HG03439 (cell line): Measurements from ENCODE around the gene NEU3.
"Not testable (repeated sequence)": the region's sequence is repeated elsewhere in the genome, so short reads cannot be mapped to it uniquely, and the experiment has no call there.

Source experiments
- ATAC-seq: cut with Tn5 transposase; IDR thresholded peaks from one replicate; pipeline ENCODE4 v1.9.1; 2021; ENCODE audit warnings: mild to moderate bottlenecking, moderate library complexity; ENCODE audit not compliant: unreplicated experiment

NEU3 gene

DNA sequence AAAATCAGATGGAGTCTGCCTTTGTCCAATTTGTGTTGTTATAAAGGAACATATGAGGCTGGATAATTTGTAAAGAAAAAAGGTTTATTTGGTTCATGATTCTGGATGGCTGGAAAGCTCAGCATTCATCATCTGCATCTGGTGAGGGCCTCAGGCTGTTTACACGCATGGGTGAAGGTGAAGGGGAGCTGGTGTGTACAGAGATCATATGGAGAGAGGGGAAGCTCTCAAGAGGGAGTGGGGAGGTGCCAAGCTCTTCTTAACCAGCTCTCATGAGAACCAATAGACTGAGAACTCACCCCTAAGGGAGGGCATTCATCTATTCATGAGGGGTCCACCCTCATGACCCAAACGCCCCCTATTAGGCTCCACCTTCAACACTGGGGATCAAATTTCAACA lies 40.0 kb downstream of the NEU3 start:
- ATAC-seq: no peak

DNA sequence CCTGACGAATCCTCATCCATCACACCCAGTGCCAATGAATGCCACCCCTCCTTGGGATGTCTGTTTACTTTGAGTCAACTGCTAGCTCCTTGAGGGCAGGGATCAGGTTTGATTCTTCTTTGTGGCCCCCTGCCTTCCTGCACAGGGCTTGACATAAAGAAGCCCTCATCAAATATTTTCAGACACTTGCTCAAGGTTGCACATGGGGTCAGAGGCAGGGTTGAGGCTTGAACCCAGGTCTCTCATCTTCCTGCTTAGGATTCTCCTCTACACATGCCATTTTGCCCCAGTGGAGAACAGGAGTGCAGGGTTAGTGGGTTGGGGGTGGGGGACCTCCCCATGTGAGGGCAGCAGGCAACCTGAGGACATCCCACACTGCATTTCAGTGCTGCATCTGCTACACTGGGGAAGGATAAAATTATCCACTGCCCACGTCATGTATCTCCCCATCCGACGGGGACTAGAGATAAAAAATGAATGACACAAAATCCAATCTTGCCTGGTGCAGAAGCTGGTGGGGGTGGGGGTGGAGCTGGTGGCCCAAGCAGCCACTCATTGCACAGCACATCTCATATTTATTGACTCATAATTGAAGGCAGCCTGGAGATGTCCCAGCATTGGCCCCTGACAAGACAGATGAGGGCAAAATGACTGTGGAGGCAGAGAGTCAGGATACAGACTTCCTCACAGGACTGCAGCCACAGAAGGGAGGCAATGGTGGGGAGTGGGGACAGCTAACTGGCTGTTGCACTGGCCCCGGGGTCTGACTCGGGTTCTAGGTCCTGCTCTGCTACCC lies 41.3 kb downstream of the NEU3 start:
- no peak for ATAC-seq

DNA sequence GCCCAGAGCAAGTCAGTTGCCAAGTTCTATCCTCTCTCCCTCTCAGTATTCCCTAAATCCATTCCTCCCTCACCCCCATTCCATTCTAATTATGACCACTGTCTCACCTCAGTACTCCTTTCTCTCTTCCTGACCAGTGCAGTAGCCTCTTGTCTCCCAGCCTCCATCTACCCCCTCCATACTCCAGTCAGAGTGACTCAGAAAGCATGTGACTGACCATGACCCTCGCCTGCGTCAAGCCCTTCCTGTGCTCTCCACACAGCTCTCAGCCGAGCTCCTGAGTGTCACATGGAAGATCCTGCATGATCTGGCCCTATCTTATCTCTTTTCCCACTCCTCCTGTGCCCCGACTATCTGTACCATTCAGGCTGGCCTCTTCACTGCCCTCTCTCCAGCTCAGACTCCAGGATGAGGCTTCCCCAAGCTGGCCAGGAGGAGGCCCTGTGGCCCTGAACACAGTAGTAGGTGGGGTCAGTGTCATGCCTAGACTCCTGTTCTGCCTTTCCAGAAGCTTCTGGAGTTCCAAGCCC lies 42.6 kb downstream of the NEU3 start:
- no peak for ATAC-seq

DNA sequence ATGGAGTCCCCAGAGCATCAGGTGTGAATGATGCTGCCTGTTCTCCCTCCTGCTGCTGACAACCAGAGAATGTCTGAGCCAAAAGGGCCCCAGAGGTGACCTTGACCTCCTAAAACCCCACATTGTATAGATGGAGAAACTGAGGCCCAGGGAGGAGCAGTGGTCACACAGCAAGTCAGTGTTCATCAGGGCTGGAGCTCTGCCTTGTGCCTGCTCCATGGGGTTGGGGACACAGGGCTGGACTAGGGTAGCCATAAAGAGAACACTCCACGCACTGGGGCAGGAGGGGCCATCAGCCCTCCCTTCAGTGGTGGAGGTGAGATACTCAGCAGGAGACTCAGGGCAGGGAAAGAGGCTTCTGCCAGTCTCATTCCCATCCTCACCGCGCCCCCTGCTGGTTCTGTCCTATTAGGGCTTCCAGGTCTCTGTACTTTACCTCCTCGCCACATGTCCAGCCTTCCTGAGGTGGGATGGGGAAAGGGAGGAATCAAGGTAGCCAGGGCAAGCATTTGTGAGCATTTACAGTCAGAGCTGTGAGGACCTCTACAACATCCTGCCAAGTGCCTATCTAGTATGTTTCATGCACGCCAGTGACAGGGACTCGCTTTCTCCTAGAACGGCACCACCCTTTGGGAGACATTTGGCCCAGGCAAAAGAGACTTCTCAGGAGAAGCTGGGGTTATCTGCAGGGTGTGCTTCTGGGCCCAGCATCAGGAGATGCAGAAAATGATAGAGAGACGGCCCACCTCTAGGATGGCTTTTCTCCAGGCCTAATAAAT lies 43.2 kb downstream of the NEU3 start:
- no peak for ATAC-seq

DNA sequence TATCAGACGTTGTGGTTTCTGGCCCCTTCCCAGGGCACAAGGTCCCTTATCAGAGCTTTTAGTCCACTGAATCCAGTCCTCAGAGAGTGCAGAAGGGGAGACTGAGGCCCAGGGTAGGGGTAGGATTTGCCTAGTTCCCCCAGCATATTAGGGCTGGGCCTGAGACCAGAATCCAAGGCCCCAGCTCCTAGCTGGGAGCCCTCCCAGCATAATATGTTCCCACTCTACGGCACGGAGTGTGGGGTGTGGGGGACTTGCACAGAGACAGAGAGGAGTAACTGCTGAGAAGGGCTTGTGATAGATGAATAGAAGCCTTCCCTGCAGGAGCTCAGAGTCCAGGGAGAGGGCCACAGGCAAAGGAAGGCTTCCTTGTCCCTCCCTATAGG lies 43.8 kb downstream of the NEU3 start:
- ATAC-seq: no peak

DNA sequence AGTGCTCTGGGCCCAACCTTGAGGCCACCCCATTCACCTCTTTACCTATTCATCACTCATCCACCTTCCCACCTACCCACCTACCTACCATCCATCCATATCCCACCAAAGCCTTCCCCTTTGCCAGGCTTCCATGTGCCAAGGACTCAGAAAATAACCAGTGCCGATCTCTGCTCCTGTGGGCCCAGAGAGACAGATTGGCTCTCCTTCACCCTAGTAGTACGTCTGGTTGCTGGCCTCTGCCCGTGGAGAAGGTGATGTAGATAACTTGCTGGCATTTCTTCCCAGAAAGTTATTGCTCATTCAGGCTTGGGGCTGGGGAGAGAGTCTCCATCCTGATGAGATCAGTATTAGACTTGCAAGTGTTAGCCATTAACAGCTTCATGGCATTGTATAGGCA lies 45.2 kb downstream of the NEU3 start:
- ATAC-seq: no peak

DNA sequence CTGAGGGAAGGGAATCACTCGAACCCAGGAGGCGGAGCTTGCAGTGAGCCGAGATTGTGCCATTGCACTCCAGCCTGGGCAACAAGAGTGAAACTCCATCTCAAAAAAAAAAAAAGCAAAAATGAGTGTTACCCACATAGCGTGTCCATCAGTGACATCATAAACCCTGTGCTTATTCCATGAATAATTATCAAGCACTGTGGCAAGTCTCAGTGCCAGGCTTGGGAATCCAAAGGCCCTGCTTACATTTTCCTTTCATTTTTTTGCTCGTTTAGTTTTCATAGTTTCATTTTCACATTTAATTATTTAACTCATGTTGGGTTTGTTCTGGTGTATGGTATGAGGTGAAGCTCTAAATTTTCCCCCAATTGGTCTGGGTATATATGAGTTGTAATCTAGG lies 46.5 kb downstream of the NEU3 start:
- ATAC-seq: no peak

DNA sequence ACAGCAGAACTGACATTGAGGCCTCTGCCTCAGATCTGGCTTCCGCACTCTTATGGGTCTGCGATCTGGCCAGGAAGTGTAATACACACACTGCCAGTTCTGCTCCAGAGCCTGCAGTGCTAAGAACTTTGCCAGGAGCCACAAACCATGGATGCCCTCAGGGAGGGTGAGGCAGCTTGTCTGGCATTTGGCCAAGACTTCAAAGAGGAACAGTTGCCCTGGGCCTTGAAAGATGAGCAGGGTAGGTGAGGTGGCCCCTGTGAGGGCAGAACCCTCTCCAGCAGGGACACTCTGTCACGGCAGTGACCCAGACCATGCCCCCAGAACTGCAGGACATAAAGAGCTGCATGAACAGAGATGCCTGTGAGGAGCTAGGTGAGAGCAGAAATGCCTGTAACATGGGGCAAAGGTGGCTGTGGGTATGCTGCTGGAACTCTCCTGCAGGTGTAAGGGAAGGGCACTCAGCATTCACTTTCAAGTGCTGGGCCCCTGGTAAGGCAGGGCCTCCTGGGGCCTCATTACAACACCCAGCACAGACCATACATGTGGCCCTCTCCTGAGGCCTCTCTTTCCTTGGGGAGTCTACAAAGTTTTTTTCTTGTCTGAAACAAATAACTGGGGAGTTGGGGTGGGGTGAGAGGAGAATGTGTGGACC lies 47.3 kb downstream of the NEU3 start:
- no peak for ATAC-seq

DNA sequence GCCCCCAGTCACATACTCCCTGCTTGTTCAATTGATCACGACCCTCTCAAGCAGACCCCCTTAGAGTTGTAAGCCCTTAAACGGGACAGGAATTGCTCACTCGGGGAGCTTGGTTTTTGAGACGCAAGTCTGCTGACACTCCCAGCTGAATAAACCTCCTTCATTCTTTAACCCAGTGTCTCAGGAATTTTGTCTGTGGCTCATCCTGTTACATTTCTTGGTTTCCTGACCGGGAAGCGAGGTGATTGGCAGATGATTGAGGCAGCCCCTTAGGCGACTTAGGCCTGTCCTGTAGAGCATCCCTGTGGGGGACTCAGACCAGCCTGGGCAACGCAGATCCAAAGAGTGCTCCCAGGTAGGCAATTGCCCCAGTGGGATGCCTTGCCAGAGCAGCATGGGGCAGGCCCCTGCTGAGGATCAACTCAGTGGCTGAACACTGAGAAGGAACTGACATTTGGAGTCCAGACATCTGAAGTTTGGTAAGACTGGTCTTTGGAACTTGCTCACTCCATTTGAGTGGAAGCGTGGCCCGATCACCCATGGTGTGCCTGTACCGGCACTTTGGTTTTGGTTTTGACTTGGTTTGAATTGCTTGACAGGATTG lies 51.5 kb downstream of the NEU3 start:
- ATAC-seq: no peak

DNA sequence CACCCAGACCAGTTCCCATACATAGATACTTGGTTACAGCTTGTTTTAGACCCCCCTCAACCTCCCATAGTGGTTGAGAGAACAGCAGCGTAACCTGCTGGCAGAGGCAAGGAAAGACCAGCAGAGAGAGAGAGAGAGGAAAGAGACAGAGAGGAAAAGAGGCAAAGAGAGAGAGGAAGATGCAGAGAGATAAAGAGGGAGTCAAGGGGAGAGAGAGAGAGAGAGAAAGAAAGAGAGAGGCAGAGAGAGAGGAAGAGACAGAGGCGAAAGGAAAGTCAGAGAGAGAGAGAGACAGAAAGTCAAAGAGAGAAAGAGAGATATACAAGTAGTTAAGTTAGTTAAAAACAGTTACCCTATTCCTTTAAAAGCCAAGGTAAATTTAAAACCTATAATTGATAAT lies 52.5 kb downstream of the NEU3 start:
- ATAC-seq: no peak

DNA sequence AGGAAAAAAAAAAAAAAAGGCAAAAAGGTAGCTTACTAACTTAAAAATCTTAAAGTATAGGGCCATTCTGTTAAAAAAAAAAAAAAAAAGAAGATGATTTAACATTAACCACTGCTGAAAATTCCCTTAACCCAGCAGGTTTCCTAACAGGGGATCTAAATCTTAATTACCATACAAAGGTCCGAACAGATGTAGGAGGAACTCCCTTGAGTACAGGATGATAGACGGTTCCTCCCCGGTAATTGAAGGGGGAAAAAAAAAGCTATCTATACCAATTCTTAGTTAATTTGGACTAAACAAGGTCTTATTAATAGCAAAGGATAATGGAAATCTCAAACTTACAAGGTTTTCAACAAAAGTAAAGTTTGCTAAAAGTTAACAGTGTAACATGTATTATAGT lies 53.1 kb downstream of the NEU3 start:
- not testable (repeated sequence) for ATAC-seq

DNA sequence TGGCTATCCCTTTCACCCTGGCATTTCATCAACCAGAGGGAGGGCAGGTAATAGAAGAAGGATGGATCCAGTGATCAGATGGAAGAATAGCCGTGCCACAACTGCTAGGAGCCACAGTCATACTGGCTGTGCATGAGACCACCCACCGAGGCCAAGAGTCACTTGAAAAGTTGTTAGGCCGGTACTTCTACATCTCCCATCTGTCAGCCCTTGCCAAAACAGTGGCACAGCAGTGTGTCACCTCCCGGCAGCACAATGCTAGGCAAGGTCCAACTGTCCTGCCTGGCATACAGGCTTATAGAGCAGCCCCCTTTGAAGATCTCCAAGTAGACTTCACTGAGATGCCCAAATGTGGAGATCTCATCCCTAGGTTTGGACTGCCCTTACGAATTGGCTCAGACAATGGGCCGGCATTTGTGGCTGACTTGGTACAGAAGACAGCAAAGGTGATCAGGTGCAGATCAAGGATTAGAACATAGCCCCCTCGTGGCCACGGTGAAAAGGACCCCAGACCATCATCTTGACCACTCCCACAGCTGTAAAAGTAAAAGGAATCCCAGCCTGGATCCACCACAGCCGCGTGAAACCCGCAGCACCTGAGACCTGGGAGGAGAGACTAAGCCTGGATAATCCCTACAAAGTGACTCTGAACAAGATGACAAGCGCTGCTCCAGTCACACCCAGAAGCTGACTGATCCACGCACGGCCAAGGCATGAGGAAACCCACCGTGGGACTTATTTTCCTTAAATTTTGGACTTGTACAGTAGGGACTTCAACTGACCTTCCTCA lies 55.8 kb downstream of the NEU3 start:
- ATAC-seq: not testable (repeated sequence)

DNA sequence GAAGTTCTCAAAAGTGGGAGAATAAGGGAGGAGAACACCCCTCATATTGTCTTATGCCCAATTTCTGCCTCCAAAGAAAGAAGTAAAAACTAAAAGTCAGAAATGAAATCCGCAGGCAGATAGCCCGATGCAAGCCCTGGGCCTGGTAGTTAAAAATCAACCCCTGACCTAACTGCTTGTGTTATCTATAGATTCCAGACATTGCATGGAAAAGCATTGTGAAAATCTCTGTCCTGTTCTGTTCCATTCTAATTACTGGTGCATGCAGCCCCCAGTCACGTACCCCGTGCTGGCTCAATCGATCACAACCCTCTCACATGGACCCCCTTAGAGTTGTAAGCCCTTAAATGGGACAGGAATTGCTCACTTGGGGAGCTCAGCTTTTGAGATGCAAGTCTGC lies 57.9 kb downstream of the NEU3 start:
- ATAC-seq: not testable (repeated sequence)

DNA sequence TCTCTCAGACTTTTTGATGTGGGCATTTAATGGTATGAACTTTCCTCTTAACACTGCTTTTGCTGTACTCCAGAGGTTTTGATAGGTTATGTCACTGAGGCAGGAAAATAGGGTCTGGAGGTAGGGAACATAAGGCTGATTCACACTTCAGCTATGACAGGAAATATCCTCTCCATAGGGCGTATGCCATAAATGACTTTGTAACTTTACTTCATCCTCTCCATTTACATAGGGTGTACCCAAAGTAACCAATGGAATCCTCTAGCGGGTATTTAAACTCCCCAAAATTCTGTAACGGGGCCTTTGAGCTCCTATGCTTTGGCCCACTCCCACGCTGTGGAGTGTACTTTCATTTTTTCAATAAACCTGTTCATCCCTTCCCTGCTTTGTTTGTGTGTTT lies 58.5 kb downstream of the NEU3 start:
- no peak for ATAC-seq

DNA sequence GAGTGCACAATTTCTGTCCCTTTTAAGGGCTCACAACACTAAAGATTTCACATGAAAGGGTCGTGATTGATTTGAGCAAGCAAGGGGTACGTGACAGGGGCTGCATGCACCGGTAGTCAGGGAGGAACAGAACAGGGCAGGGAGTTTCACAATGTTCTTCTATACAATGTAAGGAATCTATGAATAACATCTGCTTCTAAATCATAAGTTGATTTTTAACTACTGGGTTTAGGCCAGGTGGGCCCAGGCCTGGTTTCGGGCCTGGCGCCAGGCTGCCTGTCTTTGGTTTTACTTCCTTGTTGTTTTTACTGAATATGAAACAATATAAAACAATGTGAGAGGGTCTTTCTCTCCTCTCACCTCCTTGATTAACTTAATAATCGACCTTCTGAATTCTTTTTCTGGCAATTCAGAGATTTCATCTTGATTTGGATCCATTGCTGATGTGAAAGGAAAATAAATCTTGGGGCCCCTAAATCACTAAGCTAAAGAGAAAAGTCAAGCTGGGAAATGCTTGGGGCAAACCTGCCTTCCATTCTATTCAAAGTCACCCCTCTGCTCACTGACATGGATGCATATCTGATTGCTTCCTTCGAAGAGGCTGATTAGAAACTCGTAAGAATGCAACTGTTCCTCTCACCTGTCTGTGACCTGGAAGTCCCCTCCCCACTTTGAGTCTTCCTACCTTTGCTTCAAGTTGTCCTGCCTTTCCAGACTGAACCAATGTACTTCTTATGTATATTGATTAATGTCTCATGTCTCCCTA lies 61.0 kb downstream of the NEU3 start:
- ATAC-seq: not testable (repeated sequence)

DNA sequence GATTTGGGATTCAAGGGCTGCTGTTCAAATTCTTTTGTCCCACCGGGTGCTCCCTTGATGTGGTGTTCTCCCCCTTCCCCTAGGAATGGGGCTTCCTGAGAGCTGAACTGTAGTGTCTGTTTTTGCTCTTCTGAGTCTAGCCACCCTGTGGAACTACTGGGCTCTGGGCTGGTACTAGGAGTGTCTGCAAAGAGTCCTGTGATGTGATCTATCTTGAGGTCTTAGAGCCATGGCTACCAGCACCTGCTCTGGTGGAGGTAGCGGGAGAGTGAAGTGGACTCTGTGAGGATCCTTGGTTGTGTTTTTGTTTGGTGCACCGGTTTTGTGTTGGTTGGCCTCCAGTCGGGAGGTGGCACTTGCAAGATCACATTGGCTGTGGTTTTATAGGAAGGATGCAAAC lies 61.8 kb downstream of the NEU3 start:
- ATAC-seq: no peak

DNA sequence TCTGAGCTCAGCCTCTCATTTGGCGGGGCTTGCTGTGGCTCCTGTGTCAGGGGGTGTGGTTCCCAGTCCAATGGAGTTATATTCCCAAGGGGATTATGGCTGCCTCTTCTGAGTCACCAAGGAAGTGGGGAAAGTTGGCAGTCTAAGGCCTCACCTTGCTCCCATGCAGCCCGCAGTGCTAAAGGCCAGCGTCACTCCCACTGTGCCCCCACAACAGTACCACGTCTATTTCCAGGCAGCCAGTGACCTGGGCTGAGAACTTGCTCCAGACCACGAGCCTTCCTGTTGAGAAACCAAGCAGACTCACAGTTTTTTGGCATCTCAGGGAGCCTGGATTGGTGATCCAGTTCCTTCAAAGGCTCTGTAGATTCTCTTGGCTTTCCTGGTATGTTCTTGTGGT lies 62.3 kb downstream of the NEU3 start:
- no peak for ATAC-seq

DNA sequence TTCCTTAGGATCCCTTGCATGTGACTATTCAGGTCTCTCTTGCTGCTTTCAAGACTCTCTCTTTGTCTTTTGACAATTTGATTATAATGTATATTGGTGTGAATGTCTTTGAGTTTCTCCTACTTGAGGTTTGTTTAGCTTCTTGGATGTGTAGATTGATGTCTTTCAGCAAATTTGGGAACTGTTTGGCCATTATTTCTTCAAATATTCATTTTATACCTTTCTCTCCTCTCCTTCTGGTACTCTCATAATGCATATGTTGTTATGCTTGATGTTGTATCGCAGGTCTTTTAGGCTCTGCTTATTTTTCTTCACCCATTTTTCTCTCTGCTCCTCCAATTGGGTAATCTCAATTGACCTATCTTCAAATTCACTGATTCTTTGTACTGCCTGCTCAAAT lies 63.7 kb downstream of the NEU3 start:
- no peak for ATAC-seq

DNA sequence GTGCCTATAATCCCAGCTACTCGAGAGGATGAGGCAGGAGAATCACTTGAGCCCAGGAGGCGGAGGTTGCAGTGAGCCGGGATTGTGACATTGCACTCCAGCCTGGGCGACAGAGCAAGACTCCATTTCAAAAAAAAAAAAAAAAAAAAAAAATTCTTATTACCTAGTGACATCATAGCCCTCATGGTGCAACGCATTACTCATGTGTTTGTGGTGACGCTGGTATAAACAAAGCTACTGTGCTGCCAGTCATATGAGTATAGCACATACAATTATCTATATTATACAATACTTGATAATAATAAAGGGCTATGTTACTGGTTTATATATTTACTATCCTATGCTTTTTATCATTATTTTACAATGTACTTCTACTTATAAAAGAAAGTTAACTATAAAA lies 66.8 kb downstream of the NEU3 start:
- no peak for ATAC-seq

DNA sequence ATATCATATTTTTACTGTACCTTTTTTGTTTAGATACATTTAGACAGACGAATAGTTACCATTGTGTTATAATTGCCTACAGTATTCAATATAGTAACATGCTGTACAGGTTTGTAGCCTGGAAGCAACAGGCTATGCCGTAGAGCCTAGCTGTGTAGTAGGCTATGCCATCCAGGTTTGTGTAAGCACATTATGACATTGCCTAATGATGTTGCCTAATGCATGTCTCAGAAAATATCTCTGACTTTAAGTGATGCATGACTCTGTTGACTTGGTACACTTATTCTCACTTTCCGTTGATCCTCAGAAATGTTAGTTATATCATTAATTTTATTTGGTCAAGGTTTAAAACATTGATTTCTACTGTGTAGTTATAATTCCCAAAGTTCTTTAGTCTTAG lies 68.1 kb downstream of the NEU3 start:
- ATAC-seq: no peak
